Measurements from ENCODE around the gene MAPRE2.
"Not testable (repeated sequence)": the region's sequence is repeated elsewhere in the genome, so short reads cannot be mapped to it uniquely, and the experiment has no call there.

Gene MAPRE2

DNA sequence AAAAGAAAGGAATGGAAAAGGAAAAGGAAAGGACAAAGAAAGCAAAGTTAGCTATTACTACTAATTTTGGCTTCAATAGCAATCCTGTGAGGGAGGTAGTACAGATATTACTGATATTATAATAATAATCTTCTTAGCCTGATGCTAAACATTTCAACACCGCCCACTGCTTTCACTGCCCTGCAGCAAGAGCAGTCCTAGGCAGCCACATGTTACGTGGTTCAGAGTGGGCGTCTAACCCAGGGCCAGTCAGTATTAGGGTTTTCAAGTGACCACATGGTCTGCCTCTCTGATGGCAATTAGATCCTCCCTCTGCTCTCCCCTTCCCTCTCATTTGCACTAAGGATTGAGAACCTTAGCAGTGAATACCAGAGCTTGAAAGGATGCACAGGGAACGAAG lies 116.0 kb downstream of the MAPRE2 start:
- DNase-seq, result no peak

DNA sequence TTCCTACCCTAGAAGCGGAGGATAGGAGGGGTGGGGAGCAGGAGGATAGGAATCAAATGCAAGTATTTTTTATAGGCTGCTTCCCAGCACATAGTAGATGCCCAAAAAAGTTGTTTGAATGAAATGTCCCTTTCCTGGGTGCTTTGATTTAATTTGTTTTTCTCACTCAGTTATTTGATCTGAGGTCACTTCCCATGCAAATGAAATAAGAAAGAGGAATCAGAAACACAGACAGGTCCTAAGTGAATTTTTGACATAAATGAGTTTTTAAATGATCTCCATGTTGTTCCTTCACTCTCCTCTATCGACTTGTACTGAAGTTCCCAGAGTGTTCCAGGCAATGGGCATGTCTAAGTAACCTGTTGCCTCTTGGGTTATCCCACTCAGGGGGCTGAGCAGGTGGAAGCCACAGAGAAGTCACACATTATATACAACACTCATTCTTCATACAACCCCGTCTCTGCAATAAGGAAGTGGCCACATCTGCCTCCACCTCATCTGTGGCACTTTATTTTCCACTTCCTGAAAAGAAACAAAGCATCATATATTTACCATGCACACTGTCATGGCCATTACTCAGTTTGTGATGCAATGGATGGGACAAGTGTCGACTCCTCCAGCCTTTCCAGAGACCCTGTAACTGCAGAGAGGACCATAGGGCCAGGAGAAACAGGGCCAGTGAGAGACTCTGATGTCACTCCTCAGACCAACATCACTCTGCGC lies 117.7 kb downstream of the MAPRE2 start:
- no peak for DNase-seq

GRCh38 chr18:35159782-35160181 lies 118.6 kb downstream of the MAPRE2 start:
- DNase-seq, result no peak

DNA sequence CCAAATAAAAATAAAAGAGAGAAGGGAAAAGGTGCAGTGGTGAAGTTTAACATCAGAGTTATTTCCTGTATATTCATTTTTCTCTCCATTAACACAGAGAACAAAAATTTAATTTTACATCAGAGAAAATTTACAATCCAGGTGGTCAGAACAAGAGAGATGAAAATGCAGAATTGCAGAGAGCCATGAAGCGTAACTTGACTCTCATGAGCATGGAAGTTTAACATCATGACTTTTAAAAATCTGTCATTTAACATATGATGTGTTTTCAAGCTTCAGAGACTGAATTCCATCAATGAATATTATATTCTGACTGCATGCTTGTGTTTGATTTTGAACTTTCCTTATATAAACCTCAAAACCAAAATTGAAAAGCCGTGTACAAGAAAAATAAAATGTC lies 120.3 kb downstream of the MAPRE2 start:
- no peak for DNase-seq

GRCh38 chr18:35161934-35162333 lies 120.7 kb downstream of the MAPRE2 start:
- no peak for DNase-seq

- no peak for DNase-seq
Measured at GRCh38 chr18:35163014-35163539, 121.9 kb downstream of the MAPRE2 start.

GRCh38 chr18:35163721-35164120 lies 122.5 kb downstream of the MAPRE2 start:
- DNase-seq, result no peak

DNA sequence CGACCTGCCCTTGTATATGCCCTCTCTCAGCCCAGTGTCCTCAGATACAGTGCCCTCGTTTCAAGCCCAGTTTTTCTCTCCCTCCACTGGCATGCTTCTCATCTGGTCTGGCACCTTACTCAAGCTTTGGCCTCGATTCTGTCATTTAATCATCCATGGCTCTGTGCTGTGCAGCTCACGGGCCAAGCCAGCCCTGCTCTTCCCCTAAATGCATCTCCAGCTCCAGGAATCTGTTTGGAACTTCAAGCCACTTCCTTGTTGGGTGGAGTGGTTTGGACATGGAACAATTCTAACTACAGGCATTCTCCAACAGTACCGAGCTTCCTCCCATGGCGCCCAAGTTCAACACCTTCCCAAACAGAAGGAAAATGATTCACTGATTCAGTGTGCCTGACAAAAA lies 122.9 kb downstream of the MAPRE2 start:
- DNase-seq, result no peak

- DNase-seq, result no peak
Measured at GRCh38 chr18:35167332-35167731, 126.1 kb downstream of the MAPRE2 start.

DNA sequence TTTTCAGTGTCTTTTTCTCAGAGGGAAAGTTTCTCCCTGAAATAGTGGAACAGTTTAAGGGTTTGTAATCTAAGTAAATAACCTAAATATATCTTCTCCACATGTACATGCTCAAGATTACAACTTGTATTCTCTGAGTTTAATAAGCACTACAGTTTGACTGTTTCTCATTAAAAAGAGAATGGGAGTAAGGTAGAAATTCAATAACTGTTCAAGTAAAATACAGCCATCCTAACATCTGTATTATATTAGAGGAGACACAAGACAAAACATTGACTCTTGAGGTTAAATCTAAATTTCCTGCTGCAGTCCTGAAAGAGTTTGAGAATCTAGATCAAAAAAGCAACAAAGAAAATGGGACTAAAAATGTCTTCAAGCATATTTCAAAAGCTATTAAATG lies 126.6 kb downstream of the MAPRE2 start:
- no peak for DNase-seq

DNA sequence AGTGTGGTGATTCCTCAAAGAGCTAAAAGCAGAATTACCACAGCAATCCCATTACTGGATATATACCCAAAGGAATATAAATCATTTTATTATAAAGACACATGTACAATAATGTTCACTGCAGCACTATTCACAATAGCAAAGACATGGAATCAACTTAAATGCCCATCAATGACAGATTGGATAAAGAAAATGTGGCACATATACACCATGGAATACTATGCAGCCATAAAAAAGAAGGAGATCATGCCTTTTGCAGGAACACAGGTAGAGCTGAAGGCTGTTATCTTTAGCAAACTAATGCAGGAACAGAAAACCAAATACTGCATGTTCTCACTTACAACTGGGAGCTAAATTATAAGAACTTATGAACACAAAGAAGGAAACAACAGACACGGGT lies 129.1 kb downstream of the MAPRE2 start:
- not testable (repeated sequence) for DNase-seq

GRCh38 chr18:35171315-35171987 lies 130.2 kb downstream of the MAPRE2 start:
- no peak for DNase-seq

- DNase-seq, result no peak
Measured at GRCh38 chr18:35172009-35172408, 130.8 kb downstream of the MAPRE2 start.

GRCh38 chr18:35172451-35173035 lies 131.3 kb downstream of the MAPRE2 start:
- DNase-seq, result no peak

- DNase-seq, result no peak
Measured at GRCh38 chr18:35174093-35174731, 133.0 kb downstream of the MAPRE2 start.

- no peak for DNase-seq
Measured at GRCh38 chr18:35174745-35175144, 133.5 kb downstream of the MAPRE2 start.

DNA sequence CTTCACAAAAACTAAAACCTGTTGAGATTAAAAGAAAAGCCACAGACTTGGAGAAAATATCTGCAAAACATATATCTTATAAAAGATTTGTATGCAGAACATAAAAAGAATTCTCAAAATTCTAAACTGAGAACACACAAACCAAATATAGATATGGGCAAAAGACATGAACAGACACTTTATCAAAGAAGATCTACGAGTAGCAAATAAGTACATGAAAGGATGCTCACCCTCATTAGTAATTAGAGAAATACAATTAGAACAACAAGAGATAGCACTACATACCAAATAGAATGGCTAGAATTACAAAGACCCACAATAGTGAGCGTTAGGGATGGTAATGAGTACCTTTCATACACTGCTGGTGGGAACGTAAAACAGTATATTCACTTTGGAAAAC lies 135.7 kb downstream of the MAPRE2 start:
- no peak for DNase-seq

DNA sequence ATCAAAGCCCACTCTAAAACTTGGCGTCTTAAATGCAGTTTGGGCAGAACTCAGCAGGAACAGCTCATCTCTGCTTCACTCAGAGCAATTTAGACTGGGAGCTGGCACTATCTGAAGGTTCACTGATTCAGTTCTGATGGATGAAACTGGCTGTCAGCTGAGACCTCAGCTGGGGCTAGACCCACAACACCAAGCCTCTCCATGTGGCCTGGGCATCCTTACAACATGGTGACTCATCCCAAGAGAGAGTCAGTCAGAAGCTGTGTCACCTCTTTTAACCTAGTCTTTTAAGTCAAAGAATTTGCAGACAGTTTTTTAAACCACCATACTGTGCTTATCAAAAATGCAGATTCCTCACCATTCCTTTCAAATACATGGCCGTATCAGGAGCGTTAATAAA lies 137.0 kb downstream of the MAPRE2 start:
- no peak for DNase-seq

GRCh38 chr18:35179906-35180305 lies 138.7 kb downstream of the MAPRE2 start:
- DNase-seq, result no peak

DNA sequence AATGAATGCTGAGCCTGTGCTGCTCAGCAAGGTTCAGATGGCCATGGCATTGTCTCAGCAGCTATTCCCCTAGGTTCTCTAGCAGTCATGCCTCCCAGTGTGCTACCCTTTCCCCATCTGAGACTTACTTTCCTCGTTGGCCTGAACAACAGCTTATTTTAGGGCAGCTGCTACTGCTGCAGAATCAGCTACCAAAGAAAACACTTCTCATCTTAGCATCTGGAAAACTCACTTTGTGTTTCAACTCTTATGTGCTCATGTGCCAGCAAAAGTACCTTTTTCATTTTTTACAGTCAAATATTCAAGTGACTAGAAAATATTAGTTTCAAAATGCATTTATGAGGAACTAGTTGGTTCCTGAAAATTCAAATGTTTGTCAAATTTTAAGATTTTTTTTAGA lies 139.2 kb downstream of the MAPRE2 start:
- no peak for DNase-seq

DNA sequence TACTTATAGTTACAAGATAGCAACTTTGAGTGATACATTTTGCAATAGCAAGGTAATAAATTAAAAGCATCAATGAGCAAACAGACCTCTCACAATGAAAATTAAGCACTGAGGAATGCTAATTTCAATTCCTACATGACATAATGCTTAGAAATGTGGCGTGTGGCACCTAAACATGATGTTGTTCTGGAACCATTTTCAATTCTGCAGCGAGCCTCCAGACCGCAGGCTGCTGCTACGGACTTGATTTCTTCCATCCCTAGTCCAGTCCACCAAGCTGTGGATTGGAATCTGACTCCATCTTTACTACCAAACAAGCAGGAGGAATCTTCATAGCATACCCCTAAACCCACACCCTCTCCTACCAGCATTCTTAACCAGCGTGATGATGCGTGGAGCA lies 140.9 kb downstream of the MAPRE2 start:
- DNase-seq, result no peak

GRCh38 chr18:35183886-35184285 lies 142.7 kb downstream of the MAPRE2 start:
- DNase-seq, result no peak

GRCh38 chr18:35185771-35186170 lies 144.6 kb downstream of the MAPRE2 start:
- no peak for DNase-seq

Data from stimulated activated CD4-positive, alpha-beta T cell treated with anti-CD3 and anti-CD28 coated beads, Interleukin-4, amount 100 ng/mL, for 4 hours (primary cell).